BLaER1 treated with 17β-estradiol and CSF1 and Interleukin-3, amounts not matched to agents 10 nM and 100 nM (cell line): Measurements from ENCODE around the gene INPP5J.

Source experiments
- H3K27ac ChIP-seq, 11 experiments: shearing (Covaris generic); formaldehyde crosslinking; 2 replicates each; pipeline ENCODE4 v1.8.1; 2022
- H3K27me3 ChIP-seq, 11 experiments: shearing (Covaris generic); formaldehyde crosslinking; 2 replicates each; pipeline ENCODE4 v1.8.1; 2022
- H3K36me3 ChIP-seq, 11 experiments: shearing (Covaris generic); formaldehyde crosslinking; 2 replicates each; pipeline ENCODE4 v1.8.1; 2022
- H3K4me1 ChIP-seq, 10 experiments: shearing (Covaris generic); formaldehyde crosslinking; 2 replicates each; pipeline ENCODE4 v1.8.1; 2022
- H3K4me2 ChIP-seq, 11 experiments: shearing (Covaris generic); formaldehyde crosslinking; 2 replicates each; pipeline ENCODE4 v1.8.1; 2022
- H3K4me3 ChIP-seq, 10 experiments: shearing (Covaris generic); formaldehyde crosslinking; 2 replicates each; pipeline ENCODE4 v1.8.1; 2022
- H3K9ac ChIP-seq, 11 experiments: shearing (Covaris generic); formaldehyde crosslinking; 2 replicates each; pipeline ENCODE4 v1.8.1; 2022
- H3K9me3 ChIP-seq, 11 experiments: shearing (Covaris generic); formaldehyde crosslinking; replicated peaks in 1 of 11; 2 replicates each; pipeline ENCODE4 v1.8.1; 2022
- H4K20me1 ChIP-seq, 11 experiments: shearing (Covaris generic); formaldehyde crosslinking; 2 replicates each; pipeline ENCODE4 v1.8.1; 2022
- Cebpa-rat ChIP-seq, 11 experiments: shearing (Covaris generic); IDR thresholded peaks; 2 replicates each; pipeline ENCODE4 v1.8.1; 2022

INPP5J gene

DNA sequence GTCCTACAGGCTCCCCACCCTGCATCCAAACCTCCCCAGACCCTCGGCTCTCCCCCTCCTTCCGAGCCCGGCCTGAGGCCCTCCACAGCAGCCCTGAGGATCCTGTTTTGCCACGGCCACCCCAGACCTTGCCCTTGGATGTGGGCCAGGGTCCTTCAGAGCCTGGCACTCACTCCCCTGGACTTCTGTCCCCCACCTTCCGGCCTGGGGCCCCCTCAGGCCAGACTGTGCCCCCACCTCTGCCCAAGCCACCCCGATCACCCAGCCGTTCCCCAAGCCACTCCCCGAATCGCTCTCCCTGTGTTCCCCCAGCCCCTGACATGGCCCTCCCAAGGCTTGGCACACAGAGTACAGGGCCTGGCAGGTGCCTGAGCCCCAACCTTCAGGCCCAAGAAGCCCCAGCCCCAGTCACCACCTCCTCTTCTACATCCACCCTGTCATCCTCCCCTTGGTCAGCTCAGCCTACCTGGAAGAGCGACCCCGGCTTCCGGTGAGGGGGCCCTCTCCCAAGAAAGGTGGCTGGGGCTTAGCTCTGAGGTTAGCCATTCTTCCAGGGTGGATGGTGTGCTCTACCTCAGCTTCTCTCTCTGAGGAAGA lies 2.9 kb downstream of the INPP5J start:
- H3K9ac ChIP-seq = peak overlapping the region in 2 of 11 experiments; percentile 8 to 10; a peak in 1 of 22 replicates
- no peak for TF ChIP-seq Cebpa-rat (IDR thresholded peaks at IDR 0.05)

DNA sequence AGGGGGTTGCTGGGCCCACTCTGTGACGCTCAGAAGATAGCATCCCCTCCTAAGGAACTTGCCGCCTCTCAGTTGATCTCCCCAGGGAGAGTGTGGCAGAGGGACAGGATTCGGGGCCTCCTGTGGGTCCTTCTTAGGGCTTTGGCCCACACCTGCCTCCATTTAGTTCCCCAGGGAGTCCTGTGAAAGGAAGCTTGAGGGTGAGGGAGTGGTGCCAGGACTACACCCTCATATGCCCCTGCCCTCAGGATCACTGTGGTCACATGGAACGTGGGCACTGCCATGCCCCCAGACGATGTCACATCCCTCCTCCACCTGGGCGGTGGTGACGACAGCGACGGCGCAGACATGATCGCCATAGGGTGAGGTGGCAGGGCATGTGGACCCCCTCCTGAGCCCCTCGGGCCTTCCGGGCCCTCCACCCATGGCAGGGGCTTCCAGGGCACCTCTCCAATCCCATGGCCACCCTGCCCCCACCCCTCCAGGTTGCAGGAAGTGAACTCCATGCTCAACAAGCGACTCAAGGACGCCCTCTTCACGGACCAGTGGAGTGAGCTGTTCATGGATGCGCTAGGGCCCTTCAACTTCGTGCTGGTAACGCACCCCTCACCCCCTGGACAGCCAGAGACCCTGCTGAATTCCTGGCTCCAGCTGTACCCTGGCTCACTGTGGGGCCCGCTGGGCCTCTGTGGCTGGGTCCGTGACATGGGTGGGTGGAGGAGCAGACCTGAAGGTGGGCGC lies 3.5 kb downstream of the INPP5J start:
- no peak overlapping the region for H3K27ac ChIP-seq
- H3K9ac ChIP-seq = no peak overlapping the region
- H3K27me3 ChIP-seq = no peaks in the 10 kb centered on the region
- no peaks in the 10 kb centered on the region for H4K20me1 ChIP-seq
- H3K4me3 ChIP-seq = no peak overlapping the region
- no peak for TF ChIP-seq Cebpa-rat (IDR thresholded peaks at IDR 0.05)
- no peaks in the 10 kb centered on the region for H3K36me3 ChIP-seq
- H3K9me3 ChIP-seq = no peaks in the 10 kb centered on the region
- peak overlapping the region in 10 of 11 experiments; percentile 9 to 82 (median 66); a peak in 18 of 22 replicates for H3K4me2 ChIP-seq
- peaks cover 4 to 25% (median 21%) of the 10 kb centered on the region in 10 experiments; a peak in 17 of 20 replicates for H3K4me1 ChIP-seq

More for the DNA sequence above, 2.9 kb downstream of the INPP5J start:
- H4K20me1 ChIP-seq = no peaks in the 10 kb centered on the region
- peaks cover 4 to 25% (median 22%) of the 10 kb centered on the region in 10 experiments; a peak in 17 of 20 replicates for H3K4me1 ChIP-seq
- peak overlapping the region in 8 of 11 experiments; percentile 57 to 82 (median 69); a peak in 16 of 22 replicates for H3K4me2 ChIP-seq
- no peak overlapping the region for H3K27ac ChIP-seq
- H3K4me3 ChIP-seq = no peak overlapping the region
- no peaks in the 10 kb centered on the region for H3K9me3 ChIP-seq
- no peaks in the 10 kb centered on the region for H3K36me3 ChIP-seq
- H3K27me3 ChIP-seq = no peaks in the 10 kb centered on the region

DNA sequence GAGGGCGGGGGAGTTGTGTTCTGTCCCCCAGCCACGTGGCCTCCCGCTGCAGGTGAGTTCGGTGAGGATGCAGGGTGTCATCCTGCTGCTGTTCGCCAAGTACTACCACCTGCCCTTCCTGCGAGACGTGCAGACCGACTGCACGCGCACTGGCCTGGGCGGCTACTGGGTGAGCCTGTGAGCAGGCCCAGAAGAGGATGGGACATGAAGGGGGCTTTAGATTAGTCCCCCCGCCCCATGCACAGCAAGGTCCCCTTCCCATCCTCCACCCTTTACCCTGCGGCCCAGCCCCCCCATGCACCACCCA lies 4.1 kb downstream of the INPP5J start:
- no peak overlapping the region for H3K4me3 ChIP-seq
- H3K9ac ChIP-seq = no peak overlapping the region
- no peaks in the 10 kb centered on the region for H4K20me1 ChIP-seq
- no peaks in the 10 kb centered on the region for H3K27me3 ChIP-seq
- no peaks in the 10 kb centered on the region for H3K9me3 ChIP-seq
- H3K4me2 ChIP-seq = peak overlapping the region in 10 of 11 experiments; percentile 9 to 82 (median 66); a peak in 18 of 22 replicates
- no peak overlapping the region for H3K27ac ChIP-seq
- H3K4me1 ChIP-seq = peaks cover 4 to 25% (median 21%) of the 10 kb centered on the region in 10 experiments; a peak in 17 of 20 replicates
- H3K36me3 ChIP-seq = no peaks in the 10 kb centered on the region
- TF ChIP-seq Cebpa-rat (IDR thresholded peaks at IDR 0.05) = no peak

DNA sequence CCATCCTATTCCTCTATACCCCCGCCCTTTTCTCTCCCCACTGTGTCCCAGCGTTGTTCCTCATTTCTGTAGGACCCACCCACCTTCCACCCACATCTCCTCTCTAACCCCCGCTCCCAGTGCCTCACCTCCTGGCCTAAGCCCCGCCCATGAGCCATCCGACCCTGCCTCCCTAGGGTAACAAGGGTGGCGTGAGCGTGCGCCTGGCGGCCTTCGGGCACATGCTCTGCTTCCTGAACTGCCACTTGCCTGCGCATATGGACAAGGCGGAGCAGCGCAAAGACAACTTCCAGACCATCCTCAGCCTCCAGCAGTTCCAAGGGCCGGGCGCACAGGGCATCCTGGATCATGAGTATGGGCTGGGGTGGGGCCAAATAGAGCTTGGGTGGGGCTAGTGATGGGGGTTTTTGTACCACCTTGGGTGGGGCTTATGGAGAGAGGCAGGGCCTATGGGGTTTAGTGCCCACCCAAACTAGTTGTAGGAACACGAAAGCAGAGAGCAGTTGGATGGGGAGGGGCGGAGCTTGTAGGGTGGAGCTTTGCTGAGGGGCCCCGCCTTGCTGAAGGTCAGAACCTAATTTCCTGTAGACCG lies 4.5 kb downstream of the INPP5J start:
- TF ChIP-seq Cebpa-rat (IDR thresholded peaks at IDR 0.05) = no peak
- peak overlapping the region in 6 of 11 experiments; percentile 9 to 73 (median 58); a peak in 7 of 22 replicates for H3K4me2 ChIP-seq
- H3K27me3 ChIP-seq = no peaks in the 10 kb centered on the region
- H4K20me1 ChIP-seq = no peaks in the 10 kb centered on the region
- H3K4me1 ChIP-seq = peaks cover 4 to 25% (median 21%) of the 10 kb centered on the region in 10 experiments; a peak in 17 of 20 replicates
- H3K9ac ChIP-seq = no peak overlapping the region
- H3K36me3 ChIP-seq = no peaks in the 10 kb centered on the region
- H3K9me3 ChIP-seq = no peaks in the 10 kb centered on the region
- no peak overlapping the region for H3K27ac ChIP-seq
- no peak overlapping the region for H3K4me3 ChIP-seq

DNA sequence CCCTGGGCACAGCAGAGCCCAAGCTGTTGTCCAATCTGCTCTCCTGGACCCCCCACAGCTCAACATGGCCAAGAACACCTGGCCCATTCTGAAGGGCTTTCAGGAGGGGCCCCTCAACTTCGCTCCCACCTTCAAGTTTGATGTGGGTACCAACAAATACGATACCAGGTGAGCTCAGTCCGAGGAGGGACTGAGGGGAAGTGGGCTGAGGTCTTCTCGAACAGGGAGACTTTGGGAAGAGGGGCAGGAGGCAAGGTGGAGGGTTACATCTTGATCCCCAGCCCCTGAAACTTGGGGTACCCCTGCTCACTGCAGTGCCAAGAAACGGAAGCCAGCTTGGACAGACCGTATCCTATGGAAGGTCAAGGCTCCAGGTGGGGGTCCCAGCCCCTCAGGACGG lies 5.4 kb downstream of the INPP5J start:
- Histone ChIP-seq H4K20me1 (no peaks in the 10 kb centered on the region), H3K9me3 (no peaks in the 10 kb centered on the region), H3K4me3 (no peak overlapping the region), H3K9ac (no peak overlapping the region), H3K27me3 (no peaks in the 10 kb centered on the region), H3K27ac (no peak overlapping the region), H3K4me1 (peaks cover 4 to 25% (median 21%) of the 10 kb centered on the region in 10 experiments; a peak in 17 of 20 replicates), H3K36me3 (no peaks in the 10 kb centered on the region), H3K4me2 (no peak overlapping the region)
- no peak for TF ChIP-seq Cebpa-rat (IDR thresholded peaks at IDR 0.05)

DNA sequence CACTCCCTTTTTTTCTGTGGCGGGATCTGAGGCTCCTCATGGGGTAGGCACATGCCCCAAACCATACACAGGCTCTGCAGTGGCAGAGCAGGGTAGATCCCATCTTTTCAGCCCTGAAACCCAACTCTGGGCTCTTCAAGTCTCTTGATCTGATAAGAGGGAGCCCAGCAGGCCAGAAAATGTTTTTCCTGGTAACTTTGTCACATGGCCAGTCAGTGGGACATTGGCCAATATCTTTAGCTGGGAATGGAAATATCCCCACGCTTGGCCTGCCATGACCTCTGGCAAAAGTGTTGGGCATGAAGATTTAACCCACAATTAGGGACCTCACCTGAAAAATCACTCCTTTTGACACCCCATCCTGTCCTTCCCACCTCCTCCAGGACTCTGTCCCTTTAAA lies 8.1 kb downstream of the INPP5J start:
- no peaks in the 10 kb centered on the region for H4K20me1 ChIP-seq
- peaks cover 4 to 15% (median 13%) of the 10 kb centered on the region in 10 experiments; a peak in 17 of 20 replicates for H3K4me1 ChIP-seq
- H3K27ac ChIP-seq = no peak overlapping the region

DNA sequence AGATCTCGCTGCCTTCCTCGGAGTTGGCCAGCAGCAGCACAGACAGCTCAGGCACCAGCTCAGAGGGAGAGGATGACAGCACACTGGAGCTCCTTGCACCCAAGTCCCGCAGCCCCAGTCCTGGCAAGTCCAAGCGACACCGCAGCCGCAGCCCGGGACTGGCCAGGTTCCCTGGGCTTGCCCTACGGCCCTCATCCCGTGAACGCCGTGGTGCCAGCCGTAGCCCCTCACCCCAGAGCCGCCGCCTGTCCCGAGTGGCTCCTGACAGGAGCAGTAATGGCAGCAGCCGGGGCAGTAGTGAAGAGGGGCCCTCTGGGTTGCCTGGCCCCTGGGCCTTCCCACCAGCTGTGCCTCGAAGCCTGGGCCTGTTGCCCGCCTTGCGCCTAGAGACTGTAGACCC lies 11.1 kb downstream of the INPP5J start:
- Histone ChIP-seq H3K27me3 (no peaks in the 10 kb centered on the region), H3K4me3 (no peak overlapping the region), H3K9ac (no peak overlapping the region), H3K4me1 (no peaks in the 10 kb centered on the region), H3K27ac (no peak overlapping the region), H3K9me3 (no peaks in the 10 kb centered on the region), H3K4me2 (no peak overlapping the region), H4K20me1 (no peaks in the 10 kb centered on the region; a peak in 1 of 22 replicates), H3K36me3 (no peaks in the 10 kb centered on the region)
- no peak for TF ChIP-seq Cebpa-rat (IDR thresholded peaks at IDR 0.05)

More for the DNA sequence above, 8.1 kb downstream of the INPP5J start:
- Histone ChIP-seq H3K36me3 (no peaks in the 10 kb centered on the region), H3K4me2 (no peak overlapping the region), H3K9me3 (no peaks in the 10 kb centered on the region), H3K4me3 (no peak overlapping the region), H3K27me3 (no peaks in the 10 kb centered on the region), H3K9ac (no peak overlapping the region)
- no peak for TF ChIP-seq Cebpa-rat (IDR thresholded peaks at IDR 0.05)

DNA sequence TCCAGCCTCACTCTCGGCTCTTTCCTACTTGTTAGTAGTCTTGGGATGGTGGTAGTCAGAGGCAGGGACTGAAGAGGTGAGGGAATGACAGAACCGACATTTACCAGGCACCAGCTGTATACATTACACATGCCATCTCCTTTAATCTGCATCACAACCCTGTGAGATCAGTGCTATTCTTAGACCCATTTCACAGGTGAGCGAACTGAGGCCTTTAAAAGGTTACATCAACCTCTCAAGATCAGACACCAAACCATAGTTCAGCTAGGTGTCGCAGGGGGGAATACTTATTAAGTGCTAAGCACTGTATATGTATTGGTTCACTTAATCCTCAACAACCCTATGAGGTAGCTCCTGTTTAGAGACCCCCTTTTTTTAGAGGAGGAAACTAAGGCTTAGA lies 11.9 kb downstream of the INPP5J start:
- Histone ChIP-seq H3K4me2 (no peak overlapping the region), H3K27me3 (no peaks in the 10 kb centered on the region), H3K9ac (no peak overlapping the region), H3K4me3 (no peak overlapping the region), H3K27ac (no peak overlapping the region), H4K20me1 (no peaks in the 10 kb centered on the region; a peak in 1 of 22 replicates), H3K9me3 (no peaks in the 10 kb centered on the region), H3K4me1 (no peaks in the 10 kb centered on the region), H3K36me3 (no peaks in the 10 kb centered on the region)
- no peak for TF ChIP-seq Cebpa-rat (IDR thresholded peaks at IDR 0.05)

DNA sequence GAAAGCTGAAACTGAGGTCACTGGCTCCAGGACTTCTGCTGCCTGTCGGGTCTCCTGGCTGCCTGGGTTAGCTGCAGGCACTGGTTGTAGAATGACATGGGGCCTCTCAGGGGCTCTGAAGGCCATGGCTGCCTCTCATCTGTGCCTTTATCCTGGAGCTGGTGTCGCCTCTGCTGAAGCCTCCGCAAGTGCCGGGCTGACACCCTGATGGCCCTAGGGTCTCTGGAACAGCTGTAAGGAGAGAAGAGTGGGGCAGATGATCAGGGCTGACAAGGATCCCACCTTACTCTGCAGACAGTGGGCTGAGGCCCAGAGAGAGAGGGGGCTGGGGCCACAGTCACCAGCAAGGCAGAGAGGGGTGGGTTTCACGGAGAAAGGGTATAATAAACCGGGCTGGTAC lies 12.9 kb downstream of the INPP5J start:
- H3K27ac ChIP-seq = no peak overlapping the region
- no peaks in the 10 kb centered on the region for H3K27me3 ChIP-seq
- H3K4me3 ChIP-seq = no peak overlapping the region
- TF ChIP-seq Cebpa-rat (IDR thresholded peaks at IDR 0.05) = no peak
- H3K9me3 ChIP-seq = no peaks in the 10 kb centered on the region
- H3K9ac ChIP-seq = no peak overlapping the region
- no peaks in the 10 kb centered on the region; a peak in 1 of 22 replicates for H4K20me1 ChIP-seq
- no peak overlapping the region for H3K4me2 ChIP-seq
- H3K36me3 ChIP-seq = no peaks in the 10 kb centered on the region
- H3K4me1 ChIP-seq = no peaks in the 10 kb centered on the region
